ENCODE data around the gene FGF12.

Gene FGF12

GRCh38 chr3:192253138-192253887 lies 474.0 kb downstream of the FGF12 start:
- no peak overlapping the region for H3K4me3 ChIP-seq (ENCODE audit: insufficient read length, low read depth)
- H3K9ac ChIP-seq (ENCODE audit: insufficient read length, low read depth) = no peak overlapping the region
- TF ChIP-seq YY1 (IDR thresholded peaks at IDR 0.05; ENCODE audit: insufficient read depth, insufficient read length) = no peak
- no peak for TF ChIP-seq SUZ12 (IDR thresholded peaks at IDR 0.05; ENCODE audit: extremely low read depth, insufficient read depth, insufficient read length)
- TF ChIP-seq ZNF274 (IDR thresholded peaks at IDR 0.05; ENCODE audit: low read depth, low read length) = no peak
- no peaks in the 10 kb centered on the region for H3K4me1 ChIP-seq (ENCODE audit: insufficient read depth, insufficient read length)
- no peaks in the 10 kb centered on the region for H3K9me3 ChIP-seq (ENCODE audit: insufficient read depth, low read length)
- no peak for DNase-seq (ENCODE audit: low read depth, low spot score)
- no peaks in the 10 kb centered on the region for H3K27me3 ChIP-seq (ENCODE audit: insufficient read depth, insufficient read length)
- H3K36me3 ChIP-seq (ENCODE audit: insufficient read depth, insufficient read length, low read length) = no peaks in the 10 kb centered on the region

GRCh38 chr3:192249516-192249915 lies 477.8 kb downstream of the FGF12 start:
- no peak for DNase-seq (ENCODE audit: low read depth, low spot score)
- no peaks in the 10 kb centered on the region for H3K9me3 ChIP-seq (ENCODE audit: insufficient read depth, low read length)
- no peaks in the 10 kb centered on the region for H3K4me1 ChIP-seq (ENCODE audit: insufficient read depth, insufficient read length)
- TF ChIP-seq ZNF274 (IDR thresholded peaks at IDR 0.05; ENCODE audit: low read depth, low read length) (no peak), YY1 (IDR thresholded peaks at IDR 0.05; ENCODE audit: insufficient read depth, insufficient read length) (no peak), SUZ12 (IDR thresholded peaks at IDR 0.05; ENCODE audit: extremely low read depth, insufficient read depth, insufficient read length) (no peak)
- no peak overlapping the region for H3K4me3 ChIP-seq (ENCODE audit: insufficient read length, low read depth)
- no peak overlapping the region for H3K9ac ChIP-seq (ENCODE audit: insufficient read length, low read depth)
- H3K36me3 ChIP-seq (ENCODE audit: insufficient read depth, insufficient read length, low read length) = no peaks in the 10 kb centered on the region
- no peaks in the 10 kb centered on the region for H3K27me3 ChIP-seq (ENCODE audit: insufficient read depth, insufficient read length)

DNA sequence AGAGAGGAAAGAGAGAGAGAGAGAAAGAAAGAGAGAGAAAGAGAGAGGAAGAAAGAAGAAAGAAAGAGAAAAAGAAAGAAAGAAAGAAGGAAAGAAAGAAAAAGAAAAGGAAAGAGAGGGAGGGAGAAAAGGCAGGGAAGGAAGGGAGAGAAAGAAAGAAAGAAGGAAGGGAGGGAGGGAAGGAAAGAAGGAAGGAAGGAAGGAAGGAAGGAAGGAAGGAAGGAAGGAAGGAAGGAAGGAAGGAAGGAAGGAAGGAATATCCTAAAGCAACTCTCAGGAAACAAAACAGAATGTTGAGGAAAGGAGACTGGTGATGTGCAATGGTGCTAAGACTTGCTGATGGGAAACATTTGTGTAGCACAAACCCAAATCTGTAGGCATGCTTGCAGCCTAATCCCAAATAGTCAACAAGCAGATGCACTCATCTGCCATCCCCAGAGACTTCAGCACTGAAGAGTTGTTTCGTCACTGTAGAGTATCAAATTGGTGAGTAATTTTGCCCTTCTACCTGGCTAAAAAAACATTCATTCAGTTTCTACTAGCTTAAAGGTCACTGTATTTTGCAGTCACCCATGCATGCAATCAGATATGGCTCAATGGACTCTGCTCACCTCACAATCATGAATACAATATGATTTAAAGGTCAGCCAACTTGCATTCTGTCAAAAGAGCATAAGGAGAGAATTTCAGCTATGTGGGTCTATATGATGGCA lies 480.3 kb downstream of the FGF12 start:
- DNase-seq (ENCODE audit: low read depth, low spot score) = no peak

DNA sequence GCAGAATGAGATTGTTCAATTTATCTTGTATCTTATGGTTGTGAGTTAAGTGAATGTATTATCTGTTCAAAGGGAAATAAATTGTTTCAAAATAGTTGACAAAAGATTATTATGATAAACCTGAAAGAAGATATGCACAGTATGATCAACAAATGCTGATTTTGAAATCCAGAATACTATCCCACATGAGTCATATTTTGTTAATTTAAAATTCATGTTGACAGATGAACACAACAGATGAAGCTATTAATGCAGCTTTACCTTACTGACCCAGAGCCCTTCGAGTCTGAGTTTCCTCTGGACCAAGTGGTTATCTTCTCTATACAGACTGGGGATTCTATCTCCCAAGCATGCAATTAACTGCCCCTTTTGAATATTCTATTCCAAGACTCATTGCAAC lies 482.8 kb downstream of the FGF12 start:
- Histone ChIP-seq H3K9me3 (ENCODE audit: insufficient read depth, low read length) (no peaks in the 10 kb centered on the region), H3K36me3 (ENCODE audit: insufficient read depth, insufficient read length, low read length) (no peaks in the 10 kb centered on the region), H3K9ac (ENCODE audit: insufficient read length, low read depth) (no peak overlapping the region), H3K27me3 (ENCODE audit: insufficient read depth, insufficient read length) (no peaks in the 10 kb centered on the region), H3K4me1 (ENCODE audit: insufficient read depth, insufficient read length) (no peaks in the 10 kb centered on the region), H3K4me3 (ENCODE audit: insufficient read length, low read depth) (no peak overlapping the region)
- no peak for DNase-seq (ENCODE audit: low read depth, low spot score)
- TF ChIP-seq SUZ12 (IDR thresholded peaks at IDR 0.05; ENCODE audit: extremely low read depth, insufficient read depth, insufficient read length) = no peak
- TF ChIP-seq ZNF274 (IDR thresholded peaks at IDR 0.05; ENCODE audit: low read depth, low read length) = no peak
- TF ChIP-seq YY1 (IDR thresholded peaks at IDR 0.05; ENCODE audit: insufficient read depth, insufficient read length) = no peak

More for the DNA sequence above, 480.3 kb downstream of the FGF12 start:
- Histone ChIP-seq H3K27me3 (ENCODE audit: insufficient read depth, insufficient read length) (no peaks in the 10 kb centered on the region), H3K9me3 (ENCODE audit: insufficient read depth, low read length) (no peaks in the 10 kb centered on the region), H3K9ac (ENCODE audit: insufficient read length, low read depth) (no peak overlapping the region), H3K36me3 (ENCODE audit: insufficient read depth, insufficient read length, low read length) (no peaks in the 10 kb centered on the region), H3K4me1 (ENCODE audit: insufficient read depth, insufficient read length) (no peaks in the 10 kb centered on the region), H3K4me3 (ENCODE audit: insufficient read length, low read depth) (no peak overlapping the region)
- no peak for TF ChIP-seq SUZ12 (IDR thresholded peaks at IDR 0.05; ENCODE audit: extremely low read depth, insufficient read depth, insufficient read length)
- TF ChIP-seq ZNF274 (IDR thresholded peaks at IDR 0.05; ENCODE audit: low read depth, low read length) = no peak
- TF ChIP-seq YY1 (IDR thresholded peaks at IDR 0.05; ENCODE audit: insufficient read depth, insufficient read length) = no peak

- DNase-seq (ENCODE audit: low read depth, low spot score) = no peak
- H3K9ac ChIP-seq (ENCODE audit: insufficient read length, low read depth) = no peak overlapping the region
- H3K4me3 ChIP-seq (ENCODE audit: insufficient read length, low read depth) = no peak overlapping the region
- H3K9me3 ChIP-seq (ENCODE audit: insufficient read depth, low read length) = no peaks in the 10 kb centered on the region
- H3K4me1 ChIP-seq (ENCODE audit: insufficient read depth, insufficient read length) = no peaks in the 10 kb centered on the region
- TF ChIP-seq YY1 (IDR thresholded peaks at IDR 0.05; ENCODE audit: insufficient read depth, insufficient read length) (no peak), ZNF274 (IDR thresholded peaks at IDR 0.05; ENCODE audit: low read depth, low read length) (no peak), SUZ12 (IDR thresholded peaks at IDR 0.05; ENCODE audit: extremely low read depth, insufficient read depth, insufficient read length) (no peak)
- H3K36me3 ChIP-seq (ENCODE audit: insufficient read depth, insufficient read length, low read length) = no peaks in the 10 kb centered on the region
- no peaks in the 10 kb centered on the region for H3K27me3 ChIP-seq (ENCODE audit: insufficient read depth, insufficient read length)
These were observed 487.4 kb downstream of the FGF12 start for GRCh38 chr3:192239956-192240355.

DNA sequence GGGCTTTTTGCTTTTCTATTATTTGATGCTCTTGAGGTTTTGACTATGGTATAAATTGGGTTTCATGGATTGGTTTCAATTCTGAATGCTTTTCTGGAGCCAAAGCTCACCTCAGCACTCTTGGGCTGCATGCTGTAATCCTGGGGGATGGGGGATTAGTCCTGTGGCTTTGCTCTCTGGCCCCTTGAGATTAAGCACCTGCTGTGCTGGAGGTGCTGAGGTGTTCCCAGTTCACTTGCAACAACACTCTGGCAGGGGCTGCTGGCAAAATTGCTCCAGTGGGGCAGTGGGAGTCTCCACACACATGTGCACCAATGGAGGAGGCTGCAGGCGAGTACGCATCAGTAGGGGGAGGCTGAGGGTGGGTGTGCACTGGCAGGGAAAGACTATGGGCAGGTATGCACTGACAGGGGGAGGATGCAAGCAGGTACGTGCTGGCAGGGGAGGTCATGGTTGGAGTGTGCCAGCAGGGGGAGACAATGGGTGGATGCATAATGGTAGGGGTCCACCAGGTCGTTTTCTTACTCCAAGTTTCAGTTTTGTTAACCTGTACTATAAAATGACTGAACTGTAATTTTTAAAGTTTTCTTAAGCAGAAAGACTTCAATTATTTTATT lies 489.2 kb downstream of the FGF12 start:
- Histone ChIP-seq H3K36me3 (ENCODE audit: insufficient read depth, insufficient read length, low read length) (no peaks in the 10 kb centered on the region), H3K9me3 (ENCODE audit: insufficient read depth, low read length) (no peaks in the 10 kb centered on the region), H3K4me1 (ENCODE audit: insufficient read depth, insufficient read length) (no peaks in the 10 kb centered on the region), H3K9ac (ENCODE audit: insufficient read length, low read depth) (no peak overlapping the region), H3K27me3 (ENCODE audit: insufficient read depth, insufficient read length) (no peaks in the 10 kb centered on the region), H3K4me3 (ENCODE audit: insufficient read length, low read depth) (no peak overlapping the region)
- peak; percentile 5 for DNase-seq (ENCODE audit: low read depth, low spot score)
- TF ChIP-seq ZNF274 (IDR thresholded peaks at IDR 0.05; ENCODE audit: low read depth, low read length) = no peak
- no peak for TF ChIP-seq SUZ12 (IDR thresholded peaks at IDR 0.05; ENCODE audit: extremely low read depth, insufficient read depth, insufficient read length)
- TF ChIP-seq YY1 (IDR thresholded peaks at IDR 0.05; ENCODE audit: insufficient read depth, insufficient read length) = no peak

- DNase-seq (ENCODE audit: low read depth, low spot score) = no peak
- no peak for TF ChIP-seq YY1 (IDR thresholded peaks at IDR 0.05; ENCODE audit: insufficient read depth, insufficient read length)
- TF ChIP-seq SUZ12 (IDR thresholded peaks at IDR 0.05; ENCODE audit: extremely low read depth, insufficient read depth, insufficient read length) = no peak
- TF ChIP-seq ZNF274 (IDR thresholded peaks at IDR 0.05; ENCODE audit: low read depth, low read length) = no peak
- no peaks in the 10 kb centered on the region for H3K27me3 ChIP-seq (ENCODE audit: insufficient read depth, insufficient read length)
These were observed 497.5 kb downstream of the FGF12 start for GRCh38 chr3:192229866-192230265.

More at GRCh38 chr3:192229866-192230265, 497.5 kb downstream of the FGF12 start:
- no peaks in the 10 kb centered on the region for H3K4me1 ChIP-seq (ENCODE audit: insufficient read depth, insufficient read length)
- no peaks in the 10 kb centered on the region for H3K36me3 ChIP-seq (ENCODE audit: insufficient read depth, insufficient read length, low read length)
- no peak overlapping the region for H3K9ac ChIP-seq (ENCODE audit: insufficient read length, low read depth)
- no peaks in the 10 kb centered on the region for H3K9me3 ChIP-seq (ENCODE audit: insufficient read depth, low read length)
- H3K4me3 ChIP-seq (ENCODE audit: insufficient read length, low read depth) = no peak overlapping the region
